SK-N-MC (cell line): ENCODE data around the gene USH2A.

ENCODE experiments used
- EZH2 ChIP-seq: fragments of 200-600 bp; sonication (generic); IDR thresholded peaks from one replicate; pipeline ENCODE4 v1.6.1; 2017; ENCODE audit warnings: antibody characterized with exemption
- FOXP2 ChIP-seq: optimal IDR thresholded peaks from 2 replicates; pipeline ENCODE3; 2011; ENCODE audit warnings: mild to moderate bottlenecking, moderate library complexity; ENCODE audit not compliant: insufficient read depth; ENCODE audit errors: extremely low read length, control extremely low read depth
- POLR2AphosphoS5 ChIP-seq: IDR thresholded peaks from 2 replicates; pipeline ENCODE4 v1.6.1; 2012; ENCODE audit warnings: mild to moderate bottlenecking, low read depth, low read length, borderline replicate concordance

DNA sequence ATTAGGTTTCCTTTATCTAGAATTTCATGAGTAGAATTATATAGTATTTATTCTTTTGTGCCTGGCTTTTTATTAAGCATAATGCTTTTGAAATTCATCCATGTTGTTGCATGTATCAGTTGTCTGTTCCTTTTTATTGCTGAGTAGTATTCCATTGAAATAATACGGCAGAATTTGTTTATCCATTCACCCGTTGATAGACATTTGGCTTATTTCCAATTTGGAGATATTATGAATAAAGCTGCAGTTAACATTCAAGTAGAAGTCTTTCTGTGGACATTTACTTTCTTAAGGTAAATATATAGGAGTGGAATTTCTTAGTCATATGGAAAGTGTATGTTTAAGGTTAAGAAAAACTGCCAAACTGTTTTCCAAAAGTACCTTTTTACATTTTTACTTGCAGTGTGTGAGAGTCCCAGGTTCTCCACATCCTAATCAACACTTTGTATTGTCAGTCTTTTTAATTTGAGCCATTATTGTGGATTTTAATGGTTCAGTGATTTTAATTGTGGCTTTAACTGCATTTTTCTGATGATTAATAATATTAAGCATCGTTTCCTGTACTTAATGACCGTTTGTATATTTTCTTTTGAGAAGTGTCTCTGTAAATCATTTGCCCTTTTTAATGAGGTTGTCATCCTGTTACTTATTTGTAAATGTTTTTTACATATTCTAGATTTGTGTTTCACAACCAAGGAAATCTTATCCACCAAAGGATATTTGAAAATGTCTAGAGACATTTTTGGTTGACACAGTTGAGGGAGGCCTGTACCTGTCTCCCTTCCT is 833.4 kb downstream of the USH2A start:
- TF ChIP-seq POLR2AphosphoS5 (no peak), EZH2 (no peak), FOXP2 (no peak)
